Heart left ventricle (tissue), 16 donors: ENCODE measurements around the gene PSMD11. TPM values are rescaled to one million over a fixed set of nuclear protein-coding genes. Genes with fewer than 3 reads are reported as not detected.
"Not testable (repeated sequence)": the region's sequence is repeated elsewhere in the genome, so short reads cannot be mapped to it uniquely, and the experiment has no call there.

Source experiments
- ATAC-seq, 4 donors: fragments of 200-7000 bp; cut with Tn5 transposase; one replicate each; pipeline ENCODE4 v1.9.1; 2020 to 2022; ENCODE audit warnings: moderate library complexity in 4 of 4, mild to moderate bottlenecking in 3 of 4, moderate number of reproducible peaks in 1 of 4
- DNase-seq, 5 donors: peaks; one replicate each; pipeline ENCODE4 v3.0.0-alpha.2; 2020
- H3K27ac ChIP-seq, 12 donors: fragments of 200-600 bp; sonication (generic) in 4 of 12; one replicate each; pipeline versions ENCODE4 v1.5.0 to v1.8.0; 2016 to 2022; ENCODE audit warnings: mild to moderate bottlenecking in 2 of 12
- H3K27me3 ChIP-seq, 9 donors: fragments of 200-600 bp; sonication (generic) in 2 of 9; one replicate each; pipeline versions ENCODE4 v1.5.1 to v1.8.0; 2016 to 2022; ENCODE audit warnings: mild to moderate bottlenecking in 3 of 9
- H3K36me3 ChIP-seq, 9 donors: fragments of 200-600 bp; sonication (generic) in 2 of 9; one replicate each; pipeline versions ENCODE4 v1.5.0 to v1.8.0; 2018 to 2022; ENCODE audit warnings: mild to moderate bottlenecking in 2 of 9
- H3K4me1 ChIP-seq, 12 donors: fragments of 200-600 bp; sonication (generic) in 4 of 12; one replicate each; pipeline versions ENCODE4 v1.5.0 to v1.8.0; 2016 to 2022; ENCODE audit warnings: mild to moderate bottlenecking in 3 of 12
- H3K4me3 ChIP-seq, 12 donors: fragments of 200-600 bp; sonication (generic) in 4 of 12; one replicate each; pipeline versions ENCODE4 v1.5.0 to v1.8.0; 2017 to 2022; ENCODE audit warnings: mild to moderate bottlenecking in 9 of 12, moderate library complexity in 4 of 12
- H3K9me3 ChIP-seq, 12 donors: fragments of 200-600 bp; sonication (generic) in 4 of 12; one replicate each; pipeline versions ENCODE4 v1.5.0 to v1.8.0; 2016 to 2022; ENCODE audit warnings: mild to moderate bottlenecking in 1 of 12
- CTCF ChIP-seq, 12 donors: fragments of 200-600 bp; sonication (generic) in 4 of 12; IDR thresholded peaks; one replicate each; pipeline versions ENCODE4 v1.5.0 to v1.8.0; 2018 to 2022; ENCODE audit warnings: antibody characterized with exemption in 12 of 12, mild to moderate bottlenecking in 5 of 12
- POLR2A ChIP-seq, 2 donors: fragments of 450-650 bp; IDR thresholded peaks; one replicate each; pipeline ENCODE4 v1.6.1; 2017; ENCODE audit warnings: antibody characterized with exemption in 2 of 2, mild to moderate bottlenecking in 2 of 2, moderate library complexity in 2 of 2
- WGBS, 4 donors: extraction: QIAGEN DNeasy Blood & Tissue Kit in 2 of 4; methylation state at CpG; one replicate each; pipeline versions ENCODE4 v1.1.5 to v1.1.7; 2013 to 2018; 5-methylcytosine and 5-hydroxymethylcytosine counted together
- intact Hi-C, 10 donors: fragments of 100-400 bp; cut with DNase I; formaldehyde crosslinking; loops; one replicate each; pipeline versions ENCODE4 v1.11.1 to v1.14.2; 2022
- long read RNA-seq, 3 donors: library from polyadenylated mRNA; unstranded; transcript quantifications; one replicate each; pipeline ENCODE4 v2.0.0, GENCODE V29; 2020 to 2021
- polyA plus RNA-seq, 2 donors: library from polyadenylated mRNA; stranded (reverse); fragments of 200-250 nt; gene quantifications; one replicate each; pipeline ENCODE4 v1.2.3, GENCODE V29; 2013
- total RNA-seq, 9 donors: library from RNA; depleted of rRNA in 2 of 9; stranded (reverse); fragments of >200 nt in 2 of 9; fragmentation: NEBNext Ultra II Directional in 3 of 9; extraction: Animal tissue kit (Norgen Biotek cat#: 25700) in 3 of 9; gene quantifications; one replicate each; pipeline versions ENCODE4 v1.1.0 to v1.2.4, GENCODE V29; 2016 to 2023
- donor health status: ischemic (EF 13 %, LVEDD 7.1; RV severe dilation, severe dysfunction).
- donor health status: healthy with polysubstance abuse.
- donor health status: DM: no; HTN: yes; CAD: no.
- donor health status: DM: no; HTN: no; CAD: no.
- donor health status: ischemic (EF 25% LVEDD 6.9; RV normal size, moderate dysfunction).
- donor health status: ischemic (EF 25% LVEDD 5.7; RV mildly dilated, moderate dysfunction).
- donor health status: healthy.
- donor health status: DM: yes; HTN: yes; CAD: no.
- donor health status: ischemic (EF 35%, LVEDD 5.7; RV mildly dilated, moderate dysfunction).
- donor health status: nonischemic (EF 11% LVEDD 7.7; RV severe dilation, severe dysfunction).
- donor health status: DM: yes; HTN: yes; CAD: no.
- donor health status: PGD.
- donor health status: ischemic (EF 29% LVEDD 5.4; RV normal size, mild dysfunction).
- donor health status: nonischemic (EF 23%, LVEDD 6.1; RV moderate dilation, normal function).

PSMD11 gene
- 10 to 100 TPM; 52.7 to 94.8 (median 78.9) TPM for total RNA-seq
- polyA plus RNA-seq: 10 to 100 TPM; 63.1 to 66.7 TPM
- long read RNA-seq, donor 1, full-length matches to known transcripts: 128 of 142 reads
- long read RNA-seq, donor 1, partial matches to known transcripts: 3 of 142 reads
- long read RNA-seq, donor 1, other reads (novel, unspliced or antisense): 11 of 142 reads
- long read RNA-seq, donor 2, full-length matches to known transcripts: 671 of 717 reads
- long read RNA-seq, donor 2, partial matches to known transcripts: 16 of 717 reads
- long read RNA-seq, donor 2, other reads (novel, unspliced or antisense): 30 of 717 reads
- long read RNA-seq, donor 3, full-length matches to known transcripts: 135 of 150 reads
- long read RNA-seq, donor 3, partial matches to known transcripts: 6 of 150 reads
- long read RNA-seq, donor 3, other reads (novel, unspliced or antisense): 9 of 150 reads

GRCh38 chr17:32444301-32445073 lies at the start of gene PSMD11:
TSS of gene PSMD11 (plus strand) at chr17:32444510. CDS start at chr17:32444524, 14 bp downstream.
- Histone ChIP-seq H3K27me3 (no peaks in the 10 kb centered on the region), H3K4me1 (peaks cover 0 to 32% (median 18%) of the 10 kb centered on the region in 12 donors), H3K27ac (peak within 1 kb of the TSS; percentile 19 to 93 (median 84)), H3K9me3 (no peaks in the 10 kb centered on the region), H3K4me3 (peak within 1 kb of the TSS; percentile 66 to 98 (median 88)), H3K36me3 (peaks cover 0 to 30% (median 27%) of the 10 kb centered on the region in 9 donors)
- 0 to 1% (median 0%) methylated on average over 14 to 74 of the region's 74 CpGs for WGBS, 4 donors
- peak in 1 of 2 donors; percentile 66 for TF ChIP-seq POLR2A (IDR thresholded peaks at IDR 0.05)
- peak in 11 of 12 donors; percentile 87 to 100 (median 95) for TF ChIP-seq CTCF (IDR thresholded peaks at IDR 0.05)
- ATAC-seq (peak; percentile 97 to 98 (median 98)), DNase-seq (peak; percentile 98 to 99 (median 99))
- intact Hi-C loops: loop anchor here in 1 of 10 donors (10.0 kb wide), 1 partner anchor 60 kb away; no protein-coding TSS in a partner anchor

DNA sequence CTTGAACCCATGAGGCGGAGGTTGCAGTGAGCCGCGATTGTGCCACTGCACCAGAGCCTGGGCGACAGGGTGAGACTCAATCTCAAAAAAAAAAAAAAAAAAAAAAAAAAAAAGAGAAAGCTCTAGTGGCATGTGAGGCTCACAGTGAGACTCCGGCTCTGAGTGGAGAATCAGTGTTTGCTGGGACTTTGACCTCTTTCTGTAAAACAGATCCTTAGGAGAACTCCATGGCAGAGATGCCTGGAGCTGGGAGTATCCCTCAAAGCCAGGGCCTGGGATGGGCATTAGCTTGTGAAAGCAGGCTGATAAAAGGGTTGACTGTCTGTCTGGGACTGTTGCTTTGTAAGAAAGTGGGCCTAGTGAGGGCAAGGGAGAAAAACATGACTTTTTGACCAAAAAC lies 48.0 kb upstream of the PSMD11 start:
- ATAC-seq (no peak), DNase-seq (no peak)
- 92 to 96% (median 96%) methylated on average over 5 of the region's 5 CpGs for WGBS, 4 donors
- TF ChIP-seq POLR2A (IDR thresholded peaks at IDR 0.05) (no peak), CTCF (IDR thresholded peaks at IDR 0.05) (no peak)
- Histone ChIP-seq H3K4me3 (no peak overlapping the region), H3K27ac (no peak overlapping the region), H3K27me3 (no peaks in the 10 kb centered on the region), H3K36me3 (peaks cover 0 to 22% (median 4%) of the 10 kb centered on the region in 9 donors), H3K4me1 (peaks cover 0 to 4% (median 0%) of the 10 kb centered on the region in 12 donors), H3K9me3 (no peaks in the 10 kb centered on the region)
- intact Hi-C loops: no loop called here

- H3K36me3 ChIP-seq: peaks cover 0 to 13% (median 0%) of the 10 kb centered on the region in 9 donors
- intact Hi-C loops: no loop called here
- H3K9me3 ChIP-seq: no peaks in the 10 kb centered on the region
- H3K4me1 ChIP-seq: peaks cover 0 to 4% (median 0%) of the 10 kb centered on the region in 12 donors
- ATAC-seq (peak in 2 of 4 donors; percentile 20 to 33), DNase-seq (no peak)
- no peak overlapping the region for H3K27ac ChIP-seq
- TF ChIP-seq CTCF (IDR thresholded peaks at IDR 0.05) (no peak), POLR2A (IDR thresholded peaks at IDR 0.05) (no peak)
- H3K4me3 ChIP-seq: no peak overlapping the region
- no peaks in the 10 kb centered on the region for H3K27me3 ChIP-seq
Observed at GRCh38 chr17:32398946-32399345, 45.4 kb upstream of the PSMD11 start.

DNA sequence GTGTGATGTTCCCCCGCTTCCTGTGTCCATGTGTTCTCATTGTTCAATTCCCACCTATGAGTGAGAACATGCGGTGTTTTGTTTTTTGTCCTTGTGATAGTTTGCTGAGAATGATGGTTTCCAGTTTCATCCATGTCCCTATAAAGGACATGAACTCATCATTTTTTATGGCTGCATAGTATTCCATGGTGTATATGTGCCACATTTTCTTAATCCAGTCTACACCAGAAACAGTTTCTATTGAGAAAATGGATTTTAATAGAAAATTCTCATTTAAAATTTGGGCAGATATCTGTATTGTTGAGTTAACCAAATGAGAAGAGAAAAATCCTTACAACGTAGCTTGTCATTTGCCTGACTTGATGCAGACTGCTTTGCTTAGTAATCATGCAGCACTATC lies 34.2 kb upstream of the PSMD11 start:
- H3K27ac ChIP-seq, ATAC-seq, H3K4me3 ChIP-seq, DNase-seq, H3K4me1 ChIP-seq, intact Hi-C loops, H3K9me3 ChIP-seq, H3K27me3 ChIP-seq: not testable (repeated sequence)
- 96 to 99% (median 98%) methylated on average over 3 of the region's 3 CpGs for WGBS, 4 donors
- H3K36me3 ChIP-seq: peaks cover 0 to 48% (median 13%) of the 10 kb centered on the region in 9 donors
